Measurements from ENCODE around the gene MICOS13.

MICOS13 gene

DNA sequence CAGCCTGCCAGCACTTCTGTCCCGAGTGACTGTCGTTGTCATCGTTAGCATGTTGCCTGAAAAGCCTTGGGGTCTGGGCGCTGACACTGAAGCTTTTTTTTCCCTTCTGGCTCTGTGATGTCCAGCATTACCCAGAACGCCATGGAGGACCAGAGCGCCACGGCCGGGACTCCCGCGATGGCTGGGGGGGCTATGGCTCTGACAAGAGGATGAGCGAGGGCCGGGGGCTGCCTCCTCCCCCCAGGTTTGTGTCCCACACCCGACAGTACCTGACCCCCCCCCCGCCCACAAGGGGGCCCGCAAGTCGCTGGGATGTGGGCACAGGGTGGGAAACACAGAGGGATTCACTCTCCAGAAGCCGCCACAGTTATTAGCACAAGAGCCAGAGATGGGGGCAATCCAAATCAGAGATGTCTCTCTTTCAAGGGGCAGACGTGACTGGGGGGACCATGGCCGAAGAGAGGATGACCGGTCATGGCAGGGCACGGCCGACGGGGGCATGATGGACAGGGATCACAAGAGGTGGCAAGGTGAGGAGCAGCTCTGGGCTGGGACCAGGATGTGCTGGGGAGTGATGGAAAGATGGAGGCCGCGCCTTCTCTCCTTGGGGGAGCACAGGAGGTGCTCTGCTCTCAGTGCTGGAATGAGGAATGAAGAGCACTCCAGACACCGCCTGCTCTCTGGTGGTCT lies 13.2 kb downstream of the MICOS13 start:
- DNase-seq: no peak

DNA sequence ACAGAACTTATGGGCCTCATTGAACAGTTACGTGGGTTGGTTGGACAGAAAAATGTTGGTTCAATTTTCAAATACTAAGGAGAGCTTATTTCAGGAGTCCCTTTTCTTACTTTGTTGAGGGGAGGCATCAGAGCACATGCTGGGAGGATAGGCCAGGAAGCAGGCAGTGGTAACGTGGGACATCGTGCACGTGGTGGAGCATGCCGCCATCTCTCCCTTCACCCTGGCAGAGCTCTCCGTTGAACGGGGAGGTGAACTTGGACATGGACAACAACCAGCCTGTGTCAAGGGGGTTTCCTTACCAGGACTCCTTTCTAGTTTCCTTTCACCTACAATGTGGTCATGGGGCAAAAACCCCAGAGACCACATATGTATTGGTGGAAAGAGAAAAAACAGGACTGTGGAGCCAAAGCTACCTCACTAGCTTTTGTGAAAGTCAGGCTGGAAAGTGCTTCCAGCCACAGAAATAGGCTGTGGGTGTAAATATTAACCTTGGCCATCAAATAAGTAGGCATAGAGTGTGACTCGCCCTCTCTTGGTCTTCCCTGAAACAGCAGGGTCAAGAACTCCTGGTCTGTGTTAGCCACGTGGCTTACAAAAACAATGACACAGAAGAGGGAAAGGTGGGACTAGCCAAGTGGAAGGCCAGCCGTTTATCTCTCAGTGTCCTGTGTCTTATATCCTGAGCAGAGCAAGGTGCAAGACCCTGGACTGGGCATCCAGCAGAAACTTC lies 14.4 kb downstream of the MICOS13 start:
- DNase-seq: no peak

DNA sequence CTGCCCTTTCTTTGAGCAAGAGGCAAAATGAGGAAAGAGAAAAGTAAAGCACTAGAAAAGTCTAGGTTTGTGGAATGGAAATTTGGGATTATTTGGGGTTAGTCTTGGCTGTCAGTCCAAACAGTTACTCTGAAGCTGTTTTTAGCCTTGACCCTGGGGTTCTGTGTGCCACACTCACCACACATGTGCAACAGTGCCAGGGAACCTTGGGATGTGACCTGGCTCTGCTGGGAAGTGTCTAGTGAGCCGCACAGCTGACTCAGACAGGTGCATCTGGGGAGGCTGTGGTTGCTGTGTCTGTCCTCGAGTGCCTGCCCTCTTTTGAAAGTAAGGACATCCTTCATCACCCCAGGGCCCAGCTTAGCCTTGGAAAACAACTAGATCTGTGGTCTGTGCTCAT lies 15.8 kb downstream of the MICOS13 start:
- no peak for DNase-seq

DNA sequence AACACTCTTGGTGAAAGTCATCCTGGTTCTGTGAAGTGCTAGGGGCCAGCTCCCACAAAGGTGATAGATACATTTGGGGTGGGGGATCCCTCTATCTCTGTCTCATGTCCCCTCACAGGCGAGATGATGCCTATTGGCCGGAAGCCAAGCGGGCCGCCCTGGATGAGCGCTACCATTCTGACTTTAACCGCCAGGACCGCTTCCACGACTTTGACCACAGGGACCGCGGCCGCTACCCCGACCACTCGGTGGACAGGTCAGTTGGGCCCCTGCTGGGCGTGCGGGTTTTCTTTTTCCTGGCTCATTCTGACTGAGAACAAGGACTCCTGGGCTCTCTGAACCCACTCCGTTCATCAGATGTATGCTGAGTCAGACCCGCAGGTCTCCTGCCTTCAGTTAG lies 16.4 kb downstream of the MICOS13 start:
- DNase-seq: no peak

DNA sequence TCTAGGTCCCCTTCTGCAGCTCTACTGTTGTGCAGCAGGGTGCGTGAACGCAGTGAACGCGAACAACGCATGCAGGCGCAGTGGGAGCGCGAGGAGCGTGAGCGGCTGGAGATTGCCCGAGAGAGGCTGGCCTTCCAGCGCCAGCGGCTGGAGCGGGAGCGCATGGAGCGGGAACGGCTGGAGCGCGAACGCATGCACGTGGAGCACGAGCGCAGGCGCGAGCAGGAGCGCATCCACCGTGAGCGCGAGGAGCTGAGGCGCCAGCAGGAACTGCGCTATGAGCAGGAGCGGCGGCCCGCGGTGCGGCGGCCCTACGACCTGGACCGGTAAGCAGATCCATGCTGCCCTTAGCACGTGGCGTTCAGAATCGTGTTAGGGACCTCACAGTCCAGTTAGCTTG lies 18.8 kb downstream of the MICOS13 start:
- no peak for DNase-seq

DNA sequence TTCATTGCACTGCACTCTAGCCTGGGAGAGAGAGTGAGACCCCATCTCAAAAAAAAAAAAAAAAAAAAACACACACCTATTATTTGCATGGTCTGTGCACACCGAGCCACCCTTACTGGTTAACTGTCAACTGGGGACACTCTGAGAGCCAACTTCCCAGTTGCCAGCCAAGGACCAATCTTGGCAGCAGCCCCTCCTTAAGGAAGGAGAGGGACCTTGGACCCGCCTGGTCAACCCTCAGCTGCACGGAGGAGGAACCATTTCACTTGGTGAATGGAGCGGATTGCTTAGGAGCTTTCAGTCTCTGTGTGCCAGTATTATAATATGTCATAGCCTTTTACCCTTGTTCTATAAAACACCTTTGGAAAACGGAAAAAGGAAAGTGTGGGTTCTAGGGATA lies 24.9 kb downstream of the MICOS13 start:
- no peak for DNase-seq

DNA sequence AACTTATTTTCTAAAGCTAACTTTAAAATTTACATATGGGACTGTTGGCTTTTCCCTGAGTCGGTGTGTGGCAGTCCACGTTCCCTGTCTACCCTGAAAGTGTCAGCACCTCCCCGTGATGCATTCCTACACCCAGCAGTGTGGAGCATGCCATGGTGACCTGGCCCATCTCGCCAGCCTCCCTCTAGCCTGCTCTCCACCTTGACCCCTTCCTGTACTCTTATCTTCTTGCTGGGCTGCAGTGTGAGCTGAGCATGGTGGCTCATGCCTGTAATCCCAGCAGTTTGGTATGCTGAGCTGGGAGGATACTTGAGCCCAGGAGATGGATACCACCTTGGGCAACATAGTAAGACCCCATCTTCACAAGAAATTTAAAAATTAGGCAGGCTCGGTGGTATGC lies 25.4 kb downstream of the MICOS13 start:
- no peak for DNase-seq

DNA sequence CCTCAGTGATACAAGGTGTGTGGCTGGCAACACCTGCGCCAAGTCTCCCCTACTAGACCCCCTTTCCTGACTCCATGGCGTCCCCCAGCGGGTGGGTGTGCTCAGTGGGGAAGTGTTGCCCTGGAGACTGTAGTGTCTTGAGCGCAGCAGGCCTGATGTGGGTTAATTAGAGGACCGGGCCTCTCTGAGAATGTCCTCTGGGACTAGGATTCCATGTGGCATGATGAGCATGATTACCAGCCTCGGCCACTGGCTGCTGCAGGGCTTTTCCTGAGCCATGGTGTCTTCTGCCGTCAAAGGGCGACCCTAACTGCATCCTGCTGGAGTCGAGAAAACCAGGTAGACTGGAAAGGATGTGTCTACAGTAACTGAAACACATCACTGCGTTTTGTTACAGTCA lies 28.1 kb downstream of the MICOS13 start:
- DNase-seq: no peak

DNA sequence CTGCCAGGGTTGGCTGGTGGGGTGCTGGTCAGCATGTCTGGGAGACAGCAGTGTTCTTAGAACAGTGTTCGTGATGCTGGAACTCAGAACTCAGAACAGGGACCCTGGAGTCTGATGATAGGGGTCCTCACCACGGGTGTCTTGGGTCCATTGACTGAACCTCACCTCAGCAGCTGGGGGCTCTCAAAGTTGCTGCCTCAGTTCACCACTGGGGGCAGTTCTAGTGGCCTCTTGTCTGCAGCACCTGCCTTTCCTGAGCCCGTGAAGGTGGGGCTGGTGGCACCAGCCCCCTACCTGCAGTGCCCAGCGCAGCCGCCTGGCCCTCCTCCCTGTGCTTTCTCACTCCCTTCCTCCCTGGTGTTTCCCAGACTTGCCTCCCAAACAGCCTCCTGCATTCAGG lies 29.0 kb downstream of the MICOS13 start:
- no peak for DNase-seq

DNA sequence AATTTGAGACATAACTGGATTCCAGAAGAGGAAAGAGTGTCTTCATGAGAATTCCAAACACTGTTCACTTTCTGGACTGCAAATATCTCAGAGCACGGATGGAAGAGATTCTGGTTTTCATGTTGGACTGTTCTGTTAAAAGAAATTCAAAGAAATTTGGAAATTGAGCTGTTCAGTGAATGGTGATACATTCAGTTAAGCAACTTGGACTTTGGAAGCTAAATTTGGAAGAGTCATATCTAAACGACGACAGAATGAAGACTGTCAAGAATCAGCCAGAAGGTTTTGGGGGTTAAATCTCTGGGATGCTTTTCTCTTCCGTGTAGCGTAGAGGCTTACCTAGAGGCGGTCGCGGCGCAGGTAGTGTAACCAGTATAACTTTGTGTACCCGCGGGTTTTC lies 31.9 kb downstream of the MICOS13 start:
- no peak for DNase-seq

DNA sequence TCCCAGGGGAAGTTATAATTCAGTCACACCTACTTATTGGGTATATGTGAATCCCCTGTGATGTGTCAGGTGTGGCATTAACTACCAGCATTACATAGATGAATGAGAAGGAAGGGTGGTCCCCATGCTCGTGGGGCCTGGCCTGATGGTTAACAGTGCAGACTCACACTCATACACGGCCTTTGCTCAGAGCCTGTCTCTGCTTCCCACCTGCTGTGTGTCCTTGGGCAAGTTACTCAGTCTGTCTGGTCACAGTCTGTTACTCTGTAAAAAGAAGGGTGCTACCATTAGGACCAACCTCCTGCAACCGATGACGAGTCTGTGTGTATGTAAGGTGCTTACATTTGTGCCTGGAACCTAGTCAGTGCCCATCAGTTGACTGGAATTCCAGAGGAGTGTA lies 33.6 kb downstream of the MICOS13 start:
- no peak for DNase-seq

DNA sequence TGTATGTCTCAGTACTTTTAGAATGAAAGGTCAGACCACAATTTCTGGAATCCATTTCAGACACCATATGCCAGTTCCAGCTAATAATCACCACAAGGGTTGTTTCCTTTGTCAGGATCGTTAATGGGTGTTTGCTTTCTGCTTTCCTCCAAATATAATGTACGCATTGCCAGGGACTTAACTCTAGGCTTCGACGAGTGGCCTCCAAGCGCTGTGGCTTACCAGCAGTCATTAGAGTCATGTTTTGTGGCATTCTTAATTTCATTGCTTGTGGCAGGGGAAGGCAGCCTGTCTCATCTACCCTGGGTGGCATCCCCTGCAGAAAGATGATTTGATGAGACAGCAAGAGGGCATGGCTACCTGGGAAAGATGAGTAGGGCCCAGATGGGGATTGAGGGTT lies 34.9 kb downstream of the MICOS13 start:
- DNase-seq: peak; percentile 13

DNA sequence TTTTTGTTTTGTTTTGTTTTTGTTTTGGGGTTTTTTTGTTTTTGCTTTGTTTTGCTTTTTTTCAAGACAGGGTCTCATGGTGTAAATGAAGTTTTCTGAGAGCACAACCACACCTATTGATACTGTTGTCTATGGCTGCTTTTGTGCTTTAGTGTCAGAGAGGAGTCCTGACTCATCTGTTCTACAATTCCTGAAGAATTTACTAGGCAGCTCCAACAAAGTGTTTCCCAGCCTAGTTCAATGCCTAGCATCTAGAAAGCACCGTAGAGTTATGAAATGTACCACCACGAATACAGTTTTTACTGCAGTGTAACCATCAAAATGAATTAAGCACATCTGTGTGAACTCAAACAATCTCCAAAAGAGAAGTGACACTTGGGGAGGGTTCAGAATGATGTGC lies 36.3 kb downstream of the MICOS13 start:
- no peak for DNase-seq

DNA sequence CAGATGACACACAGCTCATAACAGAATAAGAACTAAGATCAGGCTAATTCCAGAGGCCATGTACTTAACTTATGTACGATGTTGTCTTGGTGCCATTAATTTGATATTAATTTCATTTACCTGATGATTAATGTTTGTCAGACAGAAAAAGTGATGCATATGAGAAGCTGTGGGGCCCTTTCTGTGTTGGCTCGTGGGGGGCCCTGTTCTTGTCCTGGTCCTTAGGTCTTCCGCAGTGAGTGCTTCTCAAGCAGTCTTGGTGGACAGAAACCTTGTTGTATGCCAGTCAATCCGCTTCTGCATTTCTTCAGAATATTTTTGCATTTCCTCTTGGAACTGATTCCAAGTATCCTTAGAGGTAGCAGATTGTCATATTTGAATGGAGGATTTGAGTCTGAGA lies 37.3 kb downstream of the MICOS13 start:
- DNase-seq: no peak

DNA sequence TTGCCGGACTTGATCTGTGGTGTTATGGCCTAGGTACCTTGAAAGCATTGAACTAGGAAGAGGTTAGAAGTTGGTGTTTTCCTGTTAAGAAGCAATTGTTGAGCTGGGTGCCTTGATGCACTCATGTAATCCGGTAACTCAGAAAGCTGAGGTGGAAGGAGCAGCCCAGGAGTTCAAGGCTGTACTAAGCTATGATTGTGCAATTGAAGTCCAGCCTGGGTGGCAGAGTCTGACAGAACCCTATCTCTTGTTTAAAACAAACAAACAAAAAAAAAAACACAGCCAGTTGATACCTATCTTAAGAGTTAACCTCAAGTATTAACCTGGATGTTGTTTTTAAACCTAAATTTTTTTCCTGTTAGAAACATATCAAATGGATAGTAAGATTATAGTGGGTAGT lies 38.1 kb downstream of the MICOS13 start:
- no peak for DNase-seq

DNA sequence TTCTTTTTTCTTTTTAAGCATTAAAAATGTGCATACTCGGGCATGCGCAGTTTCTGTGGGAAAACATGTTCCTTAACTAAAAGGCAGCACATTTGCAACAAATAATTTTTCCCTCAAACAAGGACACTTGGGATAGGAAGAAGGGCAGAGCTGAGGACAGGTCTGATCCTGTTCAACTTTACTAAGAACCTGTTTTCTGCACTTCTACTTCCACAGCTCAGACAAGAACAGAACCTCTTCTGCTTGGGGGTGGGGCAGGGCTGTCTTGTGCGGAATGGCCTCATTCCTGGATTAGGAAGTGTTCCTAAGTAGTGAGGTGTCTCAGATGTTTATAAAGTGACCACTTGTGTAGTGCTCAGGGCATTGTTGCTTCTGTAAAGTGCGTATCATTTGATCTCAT lies 39.1 kb downstream of the MICOS13 start:
- no peak for DNase-seq

DNA sequence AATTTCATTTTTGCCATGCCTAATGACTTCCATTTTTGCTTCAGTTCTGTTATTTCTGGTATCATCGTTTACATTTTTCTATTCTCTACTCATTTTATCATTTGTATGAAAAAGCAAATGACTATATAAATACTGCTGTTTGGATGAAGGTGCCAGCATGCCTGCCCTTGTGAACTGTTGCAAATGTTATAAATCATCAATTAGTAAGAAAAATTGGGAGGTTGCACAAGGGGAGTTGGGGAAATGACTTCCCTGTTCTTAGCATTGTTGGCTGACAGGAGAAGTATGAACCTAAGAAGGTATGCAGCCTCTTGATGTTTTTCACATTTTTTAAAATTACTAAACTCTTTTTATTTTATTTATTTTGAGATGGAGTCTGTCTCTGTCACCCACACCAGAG lies 42.3 kb downstream of the MICOS13 start:
- DNase-seq: no peak

DNA sequence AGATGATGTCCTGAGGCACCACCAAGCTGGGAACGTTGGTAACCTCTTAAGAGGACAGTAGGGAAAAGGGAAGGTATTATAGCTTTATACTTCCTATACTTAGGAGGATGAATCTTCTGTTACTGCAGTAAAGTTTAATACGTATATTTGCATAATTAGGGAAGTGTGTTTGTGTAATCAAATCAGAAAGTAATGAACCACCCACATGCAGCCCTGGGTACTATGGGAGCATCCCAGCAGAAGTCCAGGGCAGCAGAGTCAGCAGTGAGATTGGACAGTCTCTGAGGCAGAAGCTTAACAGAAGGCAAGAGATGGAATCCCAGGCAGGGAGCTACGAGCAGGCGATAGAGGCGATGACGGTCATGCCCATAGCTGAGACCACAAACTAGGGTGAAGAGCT lies 44.9 kb downstream of the MICOS13 start:
- no peak for DNase-seq

DNA sequence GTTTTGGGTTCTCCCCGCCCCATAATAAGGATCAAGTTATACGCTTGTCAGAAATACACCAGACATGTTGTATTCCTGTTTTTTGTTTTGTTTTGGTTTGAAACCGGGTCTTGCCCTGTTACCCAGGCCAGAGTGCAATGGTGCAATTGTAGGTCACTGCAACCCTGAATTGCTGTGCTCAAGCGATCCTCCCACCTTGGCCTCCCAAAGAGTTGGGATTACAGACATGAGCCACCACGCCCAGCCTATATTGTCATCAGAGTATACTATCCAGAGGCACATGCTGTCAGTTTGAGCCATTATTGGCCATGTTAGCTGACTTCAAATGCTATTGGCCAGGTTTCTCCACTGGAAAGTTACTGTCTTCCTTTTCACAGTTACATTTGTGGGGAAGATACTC lies 47.7 kb downstream of the MICOS13 start:
- DNase-seq: no peak

DNA sequence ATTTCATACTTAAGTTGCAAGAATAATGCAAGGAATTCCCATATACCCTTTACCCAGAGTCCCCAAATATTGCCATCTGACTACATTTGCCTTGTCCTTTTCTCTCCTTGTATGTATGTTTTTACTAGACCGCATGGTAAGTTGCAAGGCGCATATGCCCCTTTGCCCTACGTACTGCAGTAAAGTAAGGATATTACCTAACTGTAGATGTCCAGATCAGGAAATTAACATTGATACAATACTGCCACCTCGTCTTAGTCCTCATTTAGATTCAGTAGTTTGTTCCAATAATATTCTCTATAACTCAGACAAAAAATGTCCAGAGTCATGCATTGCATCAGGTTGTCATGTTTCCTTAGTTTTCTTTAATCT lies 48.1 kb downstream of the MICOS13 start:
- DNase-seq: no peak

DNA sequence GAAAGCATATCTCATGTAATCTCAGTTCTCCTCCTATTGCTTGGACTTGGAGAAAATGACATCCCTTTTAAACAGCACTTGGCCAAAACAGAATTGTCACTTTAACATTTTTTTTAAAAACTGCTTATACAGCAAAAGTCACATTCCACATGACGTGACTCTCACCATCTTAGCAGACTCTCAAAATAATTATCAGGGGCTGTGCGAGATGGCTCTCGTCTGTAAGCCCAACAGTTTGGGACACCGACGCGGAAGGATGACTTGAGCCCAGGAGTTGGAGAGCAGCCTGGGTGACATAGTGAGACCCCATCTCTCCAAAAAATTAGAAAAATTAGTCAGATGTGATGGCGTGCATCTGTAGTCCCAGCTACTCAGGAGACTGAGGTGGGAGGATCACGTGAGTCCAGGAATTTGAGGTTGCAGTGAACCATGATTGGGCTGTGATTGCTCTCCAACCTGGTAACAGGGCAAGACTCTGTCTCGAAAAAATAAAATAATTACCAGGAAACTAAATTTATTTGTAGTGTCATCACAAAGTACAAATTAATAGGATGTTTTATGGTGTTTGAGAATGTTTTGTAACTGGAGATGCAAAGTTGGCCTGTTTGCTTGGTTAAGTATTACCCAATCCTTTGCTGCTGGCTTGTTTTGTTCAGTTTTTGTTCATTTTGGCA lies 48.6 kb downstream of the MICOS13 start:
- DNase-seq: no peak

DNA sequence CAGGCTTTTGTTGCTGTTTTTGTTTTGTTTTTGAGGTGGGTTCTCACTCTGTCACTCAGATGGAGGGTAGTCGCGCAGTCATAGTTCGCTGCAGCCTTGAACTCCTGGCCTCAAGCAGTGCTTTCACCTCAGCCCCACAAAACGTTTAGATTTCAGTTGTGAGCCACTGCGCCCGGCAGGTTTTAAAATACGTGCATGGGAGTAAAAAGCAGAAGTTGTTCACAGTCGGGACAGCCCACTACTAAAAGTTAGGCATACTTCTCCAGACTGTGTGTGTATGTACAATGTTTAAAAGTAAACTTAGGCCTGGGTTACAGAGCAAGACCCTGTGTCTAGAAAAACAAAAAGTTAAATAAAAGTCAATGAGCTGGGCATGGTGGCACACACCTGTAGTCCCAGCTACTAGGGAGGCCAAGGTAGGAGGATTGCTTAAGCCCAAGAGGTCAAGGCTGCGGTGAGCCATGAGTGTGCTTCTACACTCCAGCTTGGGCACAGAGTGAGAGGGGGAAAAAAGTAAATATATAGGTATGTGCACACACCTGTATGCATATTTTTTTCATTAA lies 51.3 kb downstream of the MICOS13 start:
- DNase-seq: no peak

DNA sequence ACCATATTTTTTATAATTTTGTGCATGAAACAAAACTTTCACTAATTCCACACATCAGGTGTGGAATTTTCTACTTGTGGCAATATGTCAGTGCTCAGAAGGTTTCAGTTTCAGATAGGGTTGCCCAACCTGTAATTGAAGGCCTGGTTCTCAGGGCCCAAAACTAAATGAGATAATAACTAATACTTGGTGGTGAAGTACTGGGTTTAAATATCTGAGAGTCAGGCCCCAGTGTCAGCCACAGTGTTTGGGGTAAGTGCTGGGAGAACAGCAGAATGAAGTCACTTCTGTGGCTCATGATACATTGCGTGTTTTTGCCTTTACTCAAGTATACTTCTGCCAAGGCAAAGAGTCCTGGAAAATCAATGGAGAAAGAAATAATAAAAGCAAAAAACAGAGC lies 51.9 kb downstream of the MICOS13 start:
- DNase-seq: no peak

All from NCI-H1417 treated with DMSO at 0.1 percent for 48 hours (cell line).